Omental fat pad (tissue), 4 donors: ENCODE measurements around the gene CCDC61. TPM values are rescaled to one million over a fixed set of nuclear protein-coding genes. Genes with fewer than 3 reads are reported as not detected.

Source experiments
- ATAC-seq: fragments of 150-250 bp; one replicate; pipeline ENCODE4 v1.9.1; 2016; ENCODE audit warnings: mild to moderate bottlenecking, moderate library complexity; ENCODE audit not compliant: low FRiP score
- DNase-seq: peaks from one replicate; pipeline ENCODE4 v3.0.0-alpha.2; 2019; ENCODE audit warnings: low spot score
- CTCF ChIP-seq, 3 donors: fragments of 450-650 bp; IDR thresholded peaks; one replicate each; pipeline ENCODE4 v1.5.1; 2016 to 2017; ENCODE audit warnings: antibody characterized with exemption in 3 of 3, mild to moderate bottlenecking in 3 of 3, moderate library complexity in 2 of 3
- total RNA-seq, 4 donors: library from RNA; depleted of rRNA; stranded (reverse); fragments of >200 nt; gene quantifications; one replicate each; pipeline ENCODE4 v1.1.0, GENCODE V29; 2016

The CCDC61 gene
- total RNA-seq, 4 donors from 2014 or later = 3.6 to 10.4 (median 6.1) TPM

- ATAC-seq (no peak), DNase-seq (no peak)
- TF ChIP-seq CTCF (IDR thresholded peaks at IDR 0.05) = no peak
These were observed 35.7 kb downstream of the CCDC61 start for GRCh38 chr19:46030812-46031550.

GRCh38 chr19:46031781-46032596 is 36.7 kb downstream of the CCDC61 start:
- ATAC-seq (no peak), DNase-seq (no peak)
- TF ChIP-seq CTCF (IDR thresholded peaks at IDR 0.05) = no peak

- DNase-seq (no peak), ATAC-seq (no peak)
- TF ChIP-seq CTCF (IDR thresholded peaks at IDR 0.05) = no peak
These were observed 37.3 kb downstream of the CCDC61 start for GRCh38 chr19:46032597-46033025.

- DNase-seq (no peak), ATAC-seq (no peak)
- no peak for TF ChIP-seq CTCF (IDR thresholded peaks at IDR 0.05)
These were observed 38.1 kb downstream of the CCDC61 start for GRCh38 chr19:46033401-46033800.

GRCh38 chr19:46035546-46035945 is 40.3 kb downstream of the CCDC61 start:
- ATAC-seq = no peak
- no peak for TF ChIP-seq CTCF (IDR thresholded peaks at IDR 0.05)
- DNase-seq = no peak

- ATAC-seq (no peak), DNase-seq (no peak)
- no peak for TF ChIP-seq CTCF (IDR thresholded peaks at IDR 0.05)
These were observed 40.9 kb downstream of the CCDC61 start for GRCh38 chr19:46035986-46036743.
